GM12875 (cell line): ENCODE data around the gene ADK.

ENCODE experiments used
- H3K4me3 ChIP-seq: one replicate; pipeline ENCODE4 v1.5.1; 2011; ENCODE audit warnings: low read depth, low read length, control low read depth
- TF ChIP-seq, protein P1 (sequence below): IDR thresholded peaks from 2 replicates; pipeline ENCODE4 v1.5.1; 2011; ENCODE audit warnings: low read depth, mild to moderate bottlenecking, control low read depth, inconsistent platforms, low read length, moderate library complexity, borderline replicate concordance; ENCODE audit not compliant: insufficient read depth

ADK gene

DNA sequence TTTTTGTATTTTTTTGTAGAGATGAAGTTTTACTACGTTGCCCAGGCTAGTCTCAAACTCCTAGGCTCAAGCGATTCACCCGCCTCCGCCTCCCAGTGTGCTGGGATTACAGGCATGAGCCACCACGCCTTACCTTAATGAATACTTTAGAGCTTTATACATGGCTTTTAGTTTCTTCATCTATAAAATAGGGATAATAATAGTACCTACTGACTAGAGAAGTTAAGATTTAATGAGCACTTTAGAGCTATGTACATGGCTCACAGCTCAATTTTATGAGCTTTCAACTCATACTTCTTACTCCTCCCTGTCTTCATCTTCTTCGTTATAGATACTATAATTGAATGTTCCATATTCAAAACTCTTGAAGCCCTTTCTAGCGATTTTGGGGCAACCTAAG is 445.7 kb downstream of the ADK start:
- H3K4me3 ChIP-seq, result no peak overlapping the region
- TF ChIP-seq, protein P1, sequence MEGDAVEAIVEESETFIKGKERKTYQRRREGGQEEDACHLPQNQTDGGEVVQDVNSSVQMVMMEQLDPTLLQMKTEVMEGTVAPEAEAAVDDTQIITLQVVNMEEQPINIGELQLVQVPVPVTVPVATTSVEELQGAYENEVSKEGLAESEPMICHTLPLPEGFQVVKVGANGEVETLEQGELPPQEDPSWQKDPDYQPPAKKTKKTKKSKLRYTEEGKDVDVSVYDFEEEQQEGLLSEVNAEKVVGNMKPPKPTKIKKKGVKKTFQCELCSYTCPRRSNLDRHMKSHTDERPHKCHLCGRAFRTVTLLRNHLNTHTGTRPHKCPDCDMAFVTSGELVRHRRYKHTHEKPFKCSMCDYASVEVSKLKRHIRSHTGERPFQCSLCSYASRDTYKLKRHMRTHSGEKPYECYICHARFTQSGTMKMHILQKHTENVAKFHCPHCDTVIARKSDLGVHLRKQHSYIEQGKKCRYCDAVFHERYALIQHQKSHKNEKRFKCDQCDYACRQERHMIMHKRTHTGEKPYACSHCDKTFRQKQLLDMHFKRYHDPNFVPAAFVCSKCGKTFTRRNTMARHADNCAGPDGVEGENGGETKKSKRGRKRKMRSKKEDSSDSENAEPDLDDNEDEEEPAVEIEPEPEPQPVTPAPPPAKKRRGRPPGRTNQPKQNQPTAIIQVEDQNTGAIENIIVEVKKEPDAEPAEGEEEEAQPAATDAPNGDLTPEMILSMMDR, result no peak

DNA sequence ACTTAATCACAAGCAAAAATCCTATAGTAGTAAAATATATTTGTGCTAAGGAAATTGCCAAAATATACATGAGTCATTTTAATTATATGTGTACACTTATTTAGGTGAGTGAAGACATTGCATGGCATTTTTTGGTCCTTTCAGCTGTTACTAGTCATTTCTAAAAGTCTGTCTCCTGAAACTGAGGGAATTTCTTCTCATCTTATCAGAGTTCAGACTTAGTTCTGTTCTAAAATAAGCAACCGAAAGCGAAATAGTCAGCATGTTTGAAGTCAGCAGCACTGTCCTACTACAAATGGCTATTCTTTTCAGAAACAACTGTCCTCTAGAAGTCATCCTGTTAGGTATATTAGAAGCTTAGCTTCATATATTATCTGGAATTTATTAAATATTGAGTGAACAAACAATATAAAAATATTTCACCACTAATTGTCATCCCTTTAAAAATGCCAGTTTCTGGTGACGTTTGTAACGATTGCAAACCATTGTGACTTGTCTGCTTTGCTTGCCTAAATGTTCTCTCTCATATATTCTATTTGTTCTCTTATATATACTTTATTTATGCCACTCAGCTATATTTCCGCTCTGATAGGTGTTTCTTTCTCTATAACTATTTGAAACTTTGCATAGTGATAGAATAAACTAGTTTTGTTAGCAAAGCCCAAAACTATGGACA is 448.0 kb downstream of the ADK start:
- TF ChIP-seq, protein P1, result no peak
- H3K4me3 ChIP-seq, result no peak overlapping the region

DNA sequence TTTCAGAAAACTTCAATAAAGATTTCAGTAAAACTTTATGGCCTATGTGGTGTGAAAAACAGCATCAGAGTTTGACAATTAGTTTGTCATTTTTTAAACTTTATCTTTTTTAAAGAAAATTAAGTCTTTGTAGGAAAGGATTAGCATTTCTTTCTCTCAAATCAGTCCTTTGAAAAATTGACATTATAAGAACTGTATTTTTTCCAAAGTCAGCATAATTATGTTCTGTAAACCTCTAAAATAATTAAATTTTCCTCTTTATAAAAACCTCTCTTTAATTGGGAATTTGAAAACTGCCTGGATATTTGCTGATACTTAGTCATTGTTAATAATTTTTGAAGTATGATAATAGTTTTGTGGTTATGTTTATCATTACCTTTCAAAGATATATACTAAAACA is 448.7 kb downstream of the ADK start:
- TF ChIP-seq, protein P1, result no peak

DNA sequence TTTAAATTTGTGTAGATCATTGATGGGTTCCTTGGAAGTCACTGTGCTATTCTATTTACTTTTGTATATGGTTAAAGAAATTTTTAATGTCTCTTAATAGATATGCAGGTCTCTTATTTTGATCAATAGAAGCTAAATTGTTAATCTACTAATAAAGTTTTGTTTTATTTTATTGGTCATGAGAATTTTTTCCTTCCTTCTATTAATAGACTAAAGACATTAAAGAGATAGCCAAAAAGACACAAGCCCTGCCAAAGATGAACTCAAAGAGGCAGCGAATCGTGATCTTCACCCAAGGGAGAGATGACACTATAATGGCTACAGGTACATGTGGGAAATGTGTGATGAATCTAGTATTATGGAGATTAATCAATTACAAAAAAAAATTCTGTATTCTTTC is 449.1 kb downstream of the ADK start:
- TF ChIP-seq, protein P1, result no peak
- no peak overlapping the region for H3K4me3 ChIP-seq

More for the DNA sequence above, 448.7 kb downstream of the ADK start:
- H3K4me3 ChIP-seq, result no peak overlapping the region

DNA sequence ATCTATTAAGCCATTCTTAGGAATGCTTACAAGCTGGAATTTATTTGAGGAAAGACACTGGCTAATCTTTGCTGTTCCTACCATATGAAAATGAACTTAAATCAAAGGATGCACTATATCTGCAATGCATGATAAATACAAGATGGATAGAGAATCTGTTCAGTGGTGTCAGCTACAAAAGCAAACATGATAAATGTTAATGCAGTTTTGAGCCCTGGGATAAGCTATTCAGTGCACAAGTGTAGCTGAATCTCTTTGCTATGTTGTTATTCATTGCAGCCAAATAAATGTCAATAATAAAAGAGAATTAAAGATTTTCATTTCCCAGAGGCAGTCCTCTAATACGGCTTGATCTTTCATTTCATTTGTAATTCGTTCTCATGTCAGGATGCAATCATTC is 451.6 kb downstream of the ADK start:
- H3K4me3 ChIP-seq, result no peak overlapping the region
- TF ChIP-seq, protein P1, result no peak

DNA sequence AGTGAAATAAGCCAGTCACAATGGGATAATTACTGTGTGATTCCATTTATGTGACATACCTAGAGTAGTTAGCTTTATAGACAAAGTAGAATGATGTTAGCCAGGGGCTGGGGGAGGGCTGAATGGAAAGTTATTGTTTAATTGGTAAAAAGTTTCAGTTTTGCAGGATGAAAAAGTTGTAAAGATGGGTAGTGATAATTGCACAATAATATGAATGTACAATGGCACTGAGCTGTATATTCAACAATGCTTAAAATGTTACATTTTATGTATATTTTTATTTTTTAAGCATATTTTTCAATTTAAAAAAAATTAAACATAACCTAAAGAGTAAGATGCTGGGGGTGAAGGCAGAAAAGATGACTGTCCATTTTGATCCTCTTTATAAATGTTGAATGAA is 459.3 kb downstream of the ADK start:
- no peak overlapping the region for H3K4me3 ChIP-seq
- TF ChIP-seq, protein P1, result no peak

DNA sequence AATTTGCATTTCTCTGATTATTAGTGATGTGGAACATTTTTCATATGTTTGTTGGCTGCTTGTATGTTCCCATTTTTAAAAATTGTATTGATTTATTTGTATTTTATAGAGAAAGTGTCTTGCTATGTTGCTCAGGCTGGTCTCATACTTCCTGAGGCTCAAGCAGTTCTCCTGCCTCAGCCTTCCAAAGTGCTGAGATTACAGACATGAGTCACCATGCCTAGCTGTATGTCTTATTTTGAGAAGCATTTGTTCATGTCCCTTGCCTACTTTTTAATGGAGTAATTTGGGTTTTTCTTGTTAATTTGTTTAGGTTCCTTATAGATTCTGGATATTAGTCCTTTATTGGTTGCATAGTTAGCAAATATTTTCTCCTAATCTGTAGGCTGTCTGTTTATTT is 461.2 kb downstream of the ADK start:
- H3K4me3 ChIP-seq, result no peak overlapping the region

More for the DNA sequence above, 461.2 kb downstream of the ADK start:
- TF ChIP-seq, protein P1, result no peak
